Measurements from ENCODE around the gene LRMDA.

LRMDA gene

GRCh38 chr10:75801661-75802060, 370.2 kb downstream of the LRMDA start:
- DNase-seq, result no peak

- DNase-seq, result no peak
Observed at GRCh38 chr10:75803121-75803520, 371.7 kb downstream of the LRMDA start.

- DNase-seq, result no peak
Observed at GRCh38 chr10:75803816-75804552, 372.6 kb downstream of the LRMDA start.

GRCh38 chr10:75806186-75806585, 374.8 kb downstream of the LRMDA start:
- DNase-seq, result no peak

GRCh38 chr10:75807456-75807855, 376.0 kb downstream of the LRMDA start:
- no peak for DNase-seq

GRCh38 chr10:75809003-75809402, 377.6 kb downstream of the LRMDA start:
- DNase-seq, result no peak

- no peak for DNase-seq
Observed at GRCh38 chr10:75814014-75814413, 382.6 kb downstream of the LRMDA start.

GRCh38 chr10:75815066-75815465, 383.6 kb downstream of the LRMDA start:
- no peak for DNase-seq

- DNase-seq, result no peak
Observed at GRCh38 chr10:75817198-75817597, 385.8 kb downstream of the LRMDA start.

GRCh38 chr10:75818552-75818951, 387.1 kb downstream of the LRMDA start:
- DNase-seq, result no peak

GRCh38 chr10:75825235-75825634, 393.8 kb downstream of the LRMDA start:
- no peak for DNase-seq

- no peak for DNase-seq
Observed at GRCh38 chr10:75825661-75826060, 394.2 kb downstream of the LRMDA start.

GRCh38 chr10:75826846-75827245, 395.4 kb downstream of the LRMDA start:
- no peak for DNase-seq

GRCh38 chr10:75827587-75828021, 396.2 kb downstream of the LRMDA start:
- no peak for DNase-seq

- no peak for DNase-seq
Observed at GRCh38 chr10:75828413-75828812, 397.0 kb downstream of the LRMDA start.

GRCh38 chr10:75836064-75836463, 404.6 kb downstream of the LRMDA start:
- no peak for DNase-seq

GRCh38 chr10:75838486-75838885, 407.1 kb downstream of the LRMDA start:
- no peak for DNase-seq

GRCh38 chr10:75839020-75839419, 407.6 kb downstream of the LRMDA start:
- no peak for DNase-seq

GRCh38 chr10:75841266-75841665, 409.8 kb downstream of the LRMDA start:
- no peak for DNase-seq

GRCh38 chr10:75845176-75845947, 413.9 kb downstream of the LRMDA start:
- DNase-seq, result no peak

- no peak for DNase-seq
Observed at GRCh38 chr10:75847477-75847876, 416.1 kb downstream of the LRMDA start.

GRCh38 chr10:75851580-75852345, 420.3 kb downstream of the LRMDA start:
- DNase-seq, result no peak

- DNase-seq, result no peak
Observed at GRCh38 chr10:75852851-75853484, 421.5 kb downstream of the LRMDA start.

Data from NCI-H187 treated with DMSO at 0.1 percent for 48 hours (cell line).